K562 (cell line): ENCODE results near the gene GAPVD1. TPM values are rescaled to one million over a fixed set of nuclear protein-coding genes. Genes with fewer than 3 reads are reported as not detected.

ENCODE experiments used
- ARID3A ChIP-seq: IDR thresholded peaks from 2 replicates; pipeline ENCODE4 v1.6.1; 2012; ENCODE audit warnings: low read depth, low read length, improper control_type of control experiment, borderline replicate concordance
- BDP1 ChIP-seq: IDR thresholded peaks from 3 replicates; pipeline ENCODE4 v1.6.1; 2011; ENCODE audit not compliant: insufficient read length, insufficient read depth
- HDGF ChIP-seq: fragments of 450-650 bp; IDR thresholded peaks from 2 replicates; pipeline ENCODE4 v1.6.1; 2016
- KDM1A ChIP-seq, 2 experiments: fragments of 450-650 bp; IDR thresholded peaks; 2 replicates each; pipeline ENCODE4 v1.6.1; 2016; ENCODE audit warnings: mild to moderate bottlenecking in 2 of 2
- NFE2 ChIP-seq: IDR thresholded peaks from 2 replicates; pipeline ENCODE4 v1.6.1; 2014; ENCODE audit warnings: antibody characterized with exemption, low read depth
- RBM25 ChIP-seq: fragments of 200-400 bp; formaldehyde crosslinking; IDR thresholded peaks from 2 replicates; pipeline ENCODE4 v1.6.1; 2018; ENCODE audit warnings: low read length, low read depth, moderate library complexity; ENCODE audit not compliant: severe bottlenecking
- SMARCB1 ChIP-seq: IDR thresholded peaks from 2 replicates; pipeline ENCODE4 v1.6.1; 2011; ENCODE audit warnings: improper control_type of control experiment, low read depth; ENCODE audit not compliant: insufficient read length
- TEAD4 ChIP-seq, 2 experiments: sonication (generic) in 1 of 2; formaldehyde crosslinking in 1 of 2; IDR thresholded peaks; 2 replicates each; pipeline versions ENCODE4 v1.6.1 to v1.8.0; 2012 to 2022; ENCODE audit warnings: borderline replicate concordance in 1 of 2, inconsistent platforms in 1 of 2, low read length in 1 of 2, mild to moderate bottlenecking in 1 of 2, missing genetic modification reagents in 1 of 2
- TFAM ChIP-seq: fragments of 250-450 bp; sonication (Bioruptor Pico); conservative IDR thresholded peaks from 2 replicates; pipeline ENCODE4 v1.5.0; 2021; ENCODE audit warnings: mild to moderate bottlenecking, moderate library complexity
- ZC3H11A ChIP-seq: IDR thresholded peaks from 2 replicates; pipeline ENCODE4 v1.6.1; 2012; ENCODE audit warnings: low read depth, low read length, improper control_type of control experiment
- ZNF140 ChIP-seq: fragments of 250-450 bp; sonication (Bioruptor Pico); IDR thresholded peaks from 2 replicates; pipeline ENCODE4 v1.8.0; 2021; ENCODE audit warnings: moderate library complexity, mild to moderate bottlenecking, inconsistent platforms
- ZNF274 ChIP-seq: IDR thresholded peaks from 2 replicates; pipeline ENCODE4 v1.6.1; 2011; ENCODE audit warnings: low read depth, mild to moderate bottlenecking, low read length, moderate library complexity, borderline replicate concordance
- ZNF644 ChIP-seq: fragments of 200-800 bp; sonication (Bioruptor generic); IDR thresholded peaks from 2 replicates; pipeline ENCODE4 v1.6.1; 2016; ENCODE audit warnings: low read depth, missing genetic modification characterization, missing compliant biosample characterization
- ZNF707 ChIP-seq: fragments of 250-450 bp; sonication (Bioruptor Pico); conservative IDR thresholded peaks from 2 replicates; pipeline ENCODE4 v1.8.0; 2022; ENCODE audit warnings: inconsistent platforms, mild to moderate bottlenecking, moderate library complexity
- ZNF717 ChIP-seq: fragments of 250-450 bp; sonication (Bioruptor Pico); IDR thresholded peaks from 2 replicates; pipeline ENCODE4 v1.5.0; 2021
- polyA plus RNA-seq, 8 experiments: library from polyadenylated mRNA; depleted of rRNA in 4 of 8; stranded (reverse) in 5 of 8; unstranded in 3 of 8; fragments of >200 nt; fragmentation: Nextera tagmentation in 2 of 8; fragmentation: Illumina TruSeq in 1 of 8; extraction: Ambion mirVana in 2 of 8; extraction: Trizol in 1 of 8; gene quantifications; 2 replicates each; pipeline versions ENCODE4 v1.2.1 to v1.2.3, GENCODE V29; 2011 to 2014; ENCODE audit warnings: inconsistent platforms in 1 of 8, missing spikeins in 1 of 8
- total RNA-seq, 7 experiments: library from RNA; depleted of rRNA in 6 of 7; stranded (reverse); fragments of >200 nt in 6 of 7; fragmentation: Illumina TruSeq in 2 of 7; extraction: Trizol in 2 of 7; gene quantifications; 2 replicates each; pipeline versions ENCODE4 v1.2.1 to v1.2.3, GENCODE V29; 2011 to 2021; ENCODE audit warnings: low replicate concordance in 1 of 7
- TF ChIP-seq, protein P1 (sequence below), 2 experiments: fragments of 150-350 bp in 1 of 2; IDR thresholded peaks; 2 replicates each; pipeline ENCODE4 v1.6.1; 2012 to 2016; ENCODE audit warnings: low read depth in 2 of 2, low read length in 2 of 2, mild to moderate bottlenecking in 1 of 2, moderate library complexity in 1 of 2
- TF ChIP-seq, protein P2 (sequence below): fragments of 250-450 bp; sonication (Bioruptor Pico); IDR thresholded peaks from 2 replicates; pipeline ENCODE4 v1.9.0; 2021; ENCODE audit warnings: mild to moderate bottlenecking, inconsistent platforms
- TF ChIP-seq, protein P3 (sequence below): IDR thresholded peaks from 3 replicates; pipeline ENCODE4 v1.6.1; 2011; ENCODE audit warnings: borderline replicate concordance, mild to moderate bottlenecking; ENCODE audit not compliant: insufficient read length, insufficient read depth

Gene GAPVD1
- total and polyA plus RNA-seq, 9 of the 15 experiments (the other 6 are each of a cell fraction or from before 2014, with no cell fraction given), result 9.5 to 66.1 (median 45.5) TPM

GRCh38 chr9:125241000-125241862 is 20.4 kb upstream of the GAPVD1 start, which contains the start of gene HSPA5 (continued):
- TF ChIP-seq ZC3H11A (no peak), ZNF644 (tag) (peak; percentile 50; the same call in 1 of the 2 replicates), TFAM (CRISPR knock-in tag) (no peak), SMARCB1 (no peak), NFE2 (peak; percentile 3; the same call in 1 of the 2 replicates), RBM25 (peak; percentile 92), HDGF (no peak), ZNF140 (no peak), ZNF274 (no peak), ZNF717 (CRISPR knock-in tag) (no peak), KDM1A (IDR thresholded peaks at IDR 0.05) (no peak), TEAD4 (IDR thresholded peaks at IDR 0.05; ENCODE audit: low read length) (peak; percentile 69), TEAD4 (CRISPR knock-in tag; IDR thresholded peaks at IDR 0.05; ENCODE audit: borderline replicate concordance) (no peak), BDP1 (no peak), ARID3A (0 out of 2 replicates have a peak, but pooled peaks have one; percentile 6), ZNF707 (CRISPR knock-in tag) (no peak)
- TF ChIP-seq, protein P1, sequence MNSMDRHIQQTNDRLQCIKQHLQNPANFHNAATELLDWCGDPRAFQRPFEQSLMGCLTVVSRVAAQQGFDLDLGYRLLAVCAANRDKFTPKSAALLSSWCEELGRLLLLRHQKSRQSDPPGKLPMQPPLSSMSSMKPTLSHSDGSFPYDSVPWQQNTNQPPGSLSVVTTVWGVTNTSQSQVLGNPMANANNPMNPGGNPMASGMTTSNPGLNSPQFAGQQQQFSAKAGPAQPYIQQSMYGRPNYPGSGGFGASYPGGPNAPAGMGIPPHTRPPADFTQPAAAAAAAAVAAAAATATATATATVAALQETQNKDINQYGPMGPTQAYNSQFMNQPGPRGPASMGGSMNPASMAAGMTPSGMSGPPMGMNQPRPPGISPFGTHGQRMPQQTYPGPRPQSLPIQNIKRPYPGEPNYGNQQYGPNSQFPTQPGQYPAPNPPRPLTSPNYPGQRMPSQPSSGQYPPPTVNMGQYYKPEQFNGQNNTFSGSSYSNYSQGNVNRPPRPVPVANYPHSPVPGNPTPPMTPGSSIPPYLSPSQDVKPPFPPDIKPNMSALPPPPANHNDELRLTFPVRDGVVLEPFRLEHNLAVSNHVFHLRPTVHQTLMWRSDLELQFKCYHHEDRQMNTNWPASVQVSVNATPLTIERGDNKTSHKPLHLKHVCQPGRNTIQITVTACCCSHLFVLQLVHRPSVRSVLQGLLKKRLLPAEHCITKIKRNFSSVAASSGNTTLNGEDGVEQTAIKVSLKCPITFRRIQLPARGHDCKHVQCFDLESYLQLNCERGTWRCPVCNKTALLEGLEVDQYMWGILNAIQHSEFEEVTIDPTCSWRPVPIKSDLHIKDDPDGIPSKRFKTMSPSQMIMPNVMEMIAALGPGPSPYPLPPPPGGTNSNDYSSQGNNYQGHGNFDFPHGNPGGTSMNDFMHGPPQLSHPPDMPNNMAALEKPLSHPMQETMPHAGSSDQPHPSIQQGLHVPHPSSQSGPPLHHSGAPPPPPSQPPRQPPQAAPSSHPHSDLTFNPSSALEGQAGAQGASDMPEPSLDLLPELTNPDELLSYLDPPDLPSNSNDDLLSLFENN (IDR thresholded peaks at IDR 0.05; ENCODE audit: low read depth in 2 of 2, low read length in 2 of 2), result peak in 1 of 2 experiments; percentile 89; a peak in 2 of 4 replicates
- TF ChIP-seq, protein P2, sequence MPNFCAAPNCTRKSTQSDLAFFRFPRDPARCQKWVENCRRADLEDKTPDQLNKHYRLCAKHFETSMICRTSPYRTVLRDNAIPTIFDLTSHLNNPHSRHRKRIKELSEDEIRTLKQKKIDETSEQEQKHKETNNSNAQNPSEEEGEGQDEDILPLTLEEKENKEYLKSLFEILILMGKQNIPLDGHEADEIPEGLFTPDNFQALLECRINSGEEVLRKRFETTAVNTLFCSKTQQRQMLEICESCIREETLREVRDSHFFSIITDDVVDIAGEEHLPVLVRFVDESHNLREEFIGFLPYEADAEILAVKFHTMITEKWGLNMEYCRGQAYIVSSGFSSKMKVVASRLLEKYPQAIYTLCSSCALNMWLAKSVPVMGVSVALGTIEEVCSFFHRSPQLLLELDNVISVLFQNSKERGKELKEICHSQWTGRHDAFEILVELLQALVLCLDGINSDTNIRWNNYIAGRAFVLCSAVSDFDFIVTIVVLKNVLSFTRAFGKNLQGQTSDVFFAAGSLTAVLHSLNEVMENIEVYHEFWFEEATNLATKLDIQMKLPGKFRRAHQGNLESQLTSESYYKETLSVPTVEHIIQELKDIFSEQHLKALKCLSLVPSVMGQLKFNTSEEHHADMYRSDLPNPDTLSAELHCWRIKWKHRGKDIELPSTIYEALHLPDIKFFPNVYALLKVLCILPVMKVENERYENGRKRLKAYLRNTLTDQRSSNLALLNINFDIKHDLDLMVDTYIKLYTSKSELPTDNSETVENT, result peak; percentile 95
- TF ChIP-seq, protein P3, sequence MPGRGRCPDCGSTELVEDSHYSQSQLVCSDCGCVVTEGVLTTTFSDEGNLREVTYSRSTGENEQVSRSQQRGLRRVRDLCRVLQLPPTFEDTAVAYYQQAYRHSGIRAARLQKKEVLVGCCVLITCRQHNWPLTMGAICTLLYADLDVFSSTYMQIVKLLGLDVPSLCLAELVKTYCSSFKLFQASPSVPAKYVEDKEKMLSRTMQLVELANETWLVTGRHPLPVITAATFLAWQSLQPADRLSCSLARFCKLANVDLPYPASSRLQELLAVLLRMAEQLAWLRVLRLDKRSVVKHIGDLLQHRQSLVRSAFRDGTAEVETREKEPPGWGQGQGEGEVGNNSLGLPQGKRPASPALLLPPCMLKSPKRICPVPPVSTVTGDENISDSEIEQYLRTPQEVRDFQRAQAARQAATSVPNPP, result no peak
